A673 (cell line): ENCODE data around the gene HOXA5.

Experiments
- CTCF ChIP-seq: fragments of 300-800, 200-600 bp; sonication (generic); conservative IDR thresholded peaks from 2 replicates; pipeline ENCODE4 v1.5.1; 2017; ENCODE audit warnings: low read depth, mild to moderate bottlenecking, antibody characterized with exemption, low read length, moderate library complexity, mixed read lengths
- EZH2 ChIP-seq: fragments of 200-600 bp; sonication (generic); IDR thresholded peaks from 2 replicates; pipeline ENCODE4 v1.6.1; 2017; ENCODE audit warnings: borderline replicate concordance, low read depth, mild to moderate bottlenecking, mixed read lengths, antibody characterized with exemption, low read length; ENCODE audit not compliant: poor library complexity, severe bottlenecking

GRCh38 chr7:27158436-27159265 lies 15.2 kb upstream of the HOXA5 start:
- TF ChIP-seq EZH2 (no peak), CTCF (no peak)
